GM18511 (cell line): ENCODE data around the gene TTBK2.

Experiments
- ATAC-seq: cut with Tn5 transposase; IDR thresholded peaks from one replicate; pipeline ENCODE4 v1.9.1; 2021; ENCODE audit warnings: mild to moderate bottlenecking, moderate library complexity; ENCODE audit not compliant: unreplicated experiment

TTBK2 gene

GRCh38 chr15:42730135-42730534 lies 190.4 kb downstream of the TTBK2 start:
- no peak for ATAC-seq

- ATAC-seq = no peak
These were observed 191.2 kb downstream of the TTBK2 start for GRCh38 chr15:42729409-42729808.

GRCh38 chr15:42728972-42729371 lies 191.6 kb downstream of the TTBK2 start:
- ATAC-seq = no peak

GRCh38 chr15:42728560-42728959 lies 192.0 kb downstream of the TTBK2 start:
- ATAC-seq = no peak

GRCh38 chr15:42727750-42728381 lies 192.7 kb downstream of the TTBK2 start:
- ATAC-seq = no peak

GRCh38 chr15:42726114-42726513 lies 194.5 kb downstream of the TTBK2 start:
- ATAC-seq = no peak

GRCh38 chr15:42725331-42725903 lies 195.2 kb downstream of the TTBK2 start:
- no peak for ATAC-seq

GRCh38 chr15:42724276-42724675 lies 196.3 kb downstream of the TTBK2 start:
- ATAC-seq = no peak

- ATAC-seq = no peak
These were observed 197.5 kb downstream of the TTBK2 start for GRCh38 chr15:42723068-42723467.

GRCh38 chr15:42721916-42722315 lies 198.7 kb downstream of the TTBK2 start:
- no peak for ATAC-seq

- no peak for ATAC-seq
These were observed 199.6 kb downstream of the TTBK2 start for GRCh38 chr15:42721016-42721415.

GRCh38 chr15:42720071-42720470 lies 200.5 kb downstream of the TTBK2 start:
- ATAC-seq = no peak

- no peak for ATAC-seq
These were observed 201.5 kb downstream of the TTBK2 start for GRCh38 chr15:42719043-42719442.

- no peak for ATAC-seq
These were observed 204.0 kb downstream of the TTBK2 start for GRCh38 chr15:42716626-42717025.

- ATAC-seq = no peak
These were observed 204.5 kb downstream of the TTBK2 start for GRCh38 chr15:42716125-42716524.

GRCh38 chr15:42712584-42712983 lies 208.0 kb downstream of the TTBK2 start:
- no peak for ATAC-seq

GRCh38 chr15:42711746-42712145 lies 208.8 kb downstream of the TTBK2 start:
- ATAC-seq = no peak

- no peak for ATAC-seq
These were observed 209.9 kb downstream of the TTBK2 start for GRCh38 chr15:42710662-42711061.

- ATAC-seq = no peak
These were observed 212.6 kb downstream of the TTBK2 start for GRCh38 chr15:42707873-42708544.

GRCh38 chr15:42707068-42707467 lies 213.5 kb downstream of the TTBK2 start:
- ATAC-seq = no peak

GRCh38 chr15:42705336-42705735 lies 215.2 kb downstream of the TTBK2 start:
- no peak for ATAC-seq

- ATAC-seq = no peak
These were observed 216.1 kb downstream of the TTBK2 start for GRCh38 chr15:42704492-42704926.
